Motor neuron (in vitro differentiated cells): ENCODE data around the gene RNASE11. TPM values are rescaled to one million over a fixed set of nuclear protein-coding genes. Genes with fewer than 3 reads are reported as not detected.

Source experiments
- ATAC-seq, 8 experiments: fragments of 200-7000 bp; cut with Tn5 transposase; replicated peaks in 6 of 8; 2 replicates each; pipeline ENCODE4 v1.8.0; 2021; ENCODE audit warnings: mild to moderate bottlenecking in 8 of 8, moderate library complexity in 8 of 8
- H3K27ac ChIP-seq, 2 donors: fragments of 250-450 bp; sonication (Bioruptor Pico); 2 replicates each; pipeline ENCODE4 v1.9.0; 2021; ENCODE audit warnings: antibody characterized with exemption in 2 of 2, mild to moderate bottlenecking in 2 of 2, moderate library complexity in 1 of 2
- H3K4me1 ChIP-seq, 2 donors: fragments of 250-450 bp; sonication (Bioruptor Pico); replicated peaks in 1 of 2; 2 replicates each; pipeline ENCODE4 v1.6.1; 2021; ENCODE audit warnings: antibody characterized with exemption in 2 of 2, mild to moderate bottlenecking in 2 of 2, moderate library complexity in 1 of 2
- H3K4me3 ChIP-seq, 5 donors: fragments of 250-450 bp; sonication (Bioruptor Pico); 2 replicates each; pipeline ENCODE4 v1.9.0; 2021; ENCODE audit warnings: antibody characterized with exemption in 5 of 5, mild to moderate bottlenecking in 5 of 5, moderate library complexity in 4 of 5
- WGBS, 10 experiments: fragments of 450-650 bp; shearing (Covaris generic); methylation state at CpG; one replicate each; pipeline ENCODE4 v1.0.0; 2022; 5-methylcytosine and 5-hydroxymethylcytosine counted together
- in situ Hi-C, 9 experiments: fragments of 400-800 bp; cut with MboI; loops; one replicate each; pipeline ENCODE4 v1.15.0; 2021; ENCODE audit warnings: low sequenced_read_pairs in 9 of 9, low pct_unique_long_range_greater_than_20kb in 2 of 9; ENCODE audit not compliant: unreplicated experiment in 9 of 9
- total RNA-seq, 8 experiments: library from RNA; unstranded; fragments of 300-600 nt; gene quantifications; 2 replicates each; pipeline versions ENCODE4 v1.2.3 to v1.2.4, GENCODE V29; 2022

RNASE11 gene
- total RNA-seq, 8 experiments from 2014 or later = 0.29 TPM; not detected in 7

DNA sequence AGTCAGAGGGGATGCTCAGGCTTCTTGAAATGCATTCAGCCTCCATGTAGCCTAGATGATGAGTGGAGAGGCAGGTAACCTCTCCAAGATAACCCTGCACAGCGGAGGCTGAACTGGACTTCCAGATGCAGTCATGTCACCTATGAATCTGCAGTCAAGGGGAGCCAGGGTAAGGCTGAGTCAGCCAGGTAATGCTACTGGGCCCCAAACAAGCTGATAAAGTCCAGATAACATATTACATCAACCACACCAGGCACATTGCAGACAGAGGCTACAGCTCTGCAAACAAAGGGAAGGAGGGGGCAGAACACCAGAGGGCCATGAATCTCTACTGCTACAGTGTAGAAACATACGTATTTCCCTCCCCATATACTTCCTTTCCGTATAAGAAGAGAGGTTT lies 40.9 kb downstream of the RNASE11 start:
- no peak for ATAC-seq
- 0 to 100% (median 71%) methylated on average over 1 to 3 of the region's 3 CpGs; no CpG with 5 or more reads in 3 of the 10 experiments for WGBS, 10 experiments
- H3K27ac ChIP-seq = no peak overlapping the region
- in situ Hi-C loops = no loop called here
- H3K4me3 ChIP-seq = no peak overlapping the region
- H3K4me1 ChIP-seq = no peaks in the 10 kb centered on the region

DNA sequence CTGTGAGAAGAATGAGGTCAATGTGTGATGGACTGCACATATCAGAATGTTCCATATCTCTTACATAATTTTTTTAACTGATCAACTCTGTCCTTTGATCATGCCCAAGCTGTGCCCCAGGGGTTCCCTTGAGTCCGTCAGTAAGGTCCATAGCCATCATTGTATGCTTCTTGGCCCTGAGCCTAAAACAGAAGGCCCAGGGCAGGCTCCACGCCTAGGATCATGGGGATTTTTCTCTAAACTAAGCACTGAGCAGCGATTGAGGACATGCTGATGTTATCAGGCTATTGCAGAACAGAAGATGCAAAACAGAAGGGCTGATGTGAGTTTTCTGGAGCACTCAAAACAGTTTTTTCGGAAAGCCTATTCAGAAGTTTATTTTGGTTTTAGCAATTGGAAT lies 47.9 kb downstream of the RNASE11 start:
- WGBS, 10 experiments = 0 to 86% (median 48%) methylated on average over 1 to 4 of the region's 4 CpGs; no CpG with 5 or more reads in 2 of the 10 experiments
- Histone ChIP-seq H3K4me3 (no peak overlapping the region), H3K4me1 (no peaks in the 10 kb centered on the region), H3K27ac (no peak overlapping the region)
- peak in 3 of 8 experiments; percentile 39 to 97 (median 91) for ATAC-seq
- in situ Hi-C loops = loop anchor here in 1 of 9 experiments (10.0 kb wide), 1 partner anchor 55 kb away; the partner anchor contains the start of gene RNASE12

Other genes starting within 250 kb of the RNASE11 start
- gene PARP2, start 244.4 kb downstream of the RNASE11 start, total RNA-seq = 10 to 100 TPM in 7 of 8 experiments, 1 to 10 TPM in 1; 9.4 to 55.4 (median 33.9) TPM
- 10 to 100 TPM in 4 of 8 experiments, 1 to 10 TPM in 4; 4.6 to 46.8 (median 11.7) TPM for gene TEP1, start 174.5 kb downstream of the RNASE11 start, total RNA-seq
- under 1 TPM in 6 of 8 experiments, not detected in 2; 0.05 to 0.62 (median 0.14) TPM for gene KLHL33, start 151.8 kb downstream of the RNASE11 start, total RNA-seq
- 10 to 100 TPM; 16.3 to 44.4 (median 29.4) TPM for gene OSGEP, start 133.2 kb downstream of the RNASE11 start, total RNA-seq
- 100 to 1,000 TPM; 125 to 320 (median 161) TPM for gene APEX1, start 132.8 kb downstream of the RNASE11 start, total RNA-seq
- 10 to 100 TPM; 20.7 to 41.0 (median 24.6) TPM for gene PIP4P1, start 126.6 kb downstream of the RNASE11 start, total RNA-seq
- 10 to 100 TPM; 14.8 to 71.5 (median 24.4) TPM for gene PNP, start 118.6 kb downstream of the RNASE11 start, total RNA-seq
- 1 to 10 TPM in 2 of 8 experiments, under 1 TPM in 5, not detected in 1; 0.16 to 1.4 (median 0.63) TPM for gene RNASE10, start 82.5 kb downstream of the RNASE11 start, total RNA-seq
- gene RNASE9, start 27.0 kb downstream of the RNASE11 start, total RNA-seq = under 1 TPM in 3 of 8 experiments, not detected in 5; 0.24 to 0.62 (median 0.25) TPM
- gene RNASE12, start 3.4 kb upstream of the RNASE11 start, total RNA-seq = not detected
- under 1 TPM in 1 of 8 experiments, not detected in 7; 0.28 TPM for gene OR6S1, start 53.7 kb upstream of the RNASE11 start, total RNA-seq
- 1 to 10 TPM in 7 of 8 experiments, under 1 TPM in 1; 0.98 to 9.2 (median 2.0) TPM for gene RNASE4, start 96.6 kb upstream of the RNASE11 start, total RNA-seq
- 1 to 10 TPM in 6 of 8 experiments, under 1 TPM in 1, not detected in 1; 0.96 to 7.4 (median 2.0) TPM for gene ANG, start 100.8 kb upstream of the RNASE11 start, total RNA-seq
- under 1 TPM in 2 of 8 experiments, not detected in 6; 0.33 to 0.66 TPM for gene EDDM3A, start 157.9 kb upstream of the RNASE11 start, total RNA-seq
- under 1 TPM in 2 of 8 experiments, not detected in 6; 0.23 to 0.87 TPM for gene EDDM3B, start 180.4 kb upstream of the RNASE11 start, total RNA-seq
- 10 to 100 TPM in 1 of 8 experiments, 1 to 10 TPM in 1, under 1 TPM in 1, not detected in 5; 0.28 to 17.8 (median 2.3) TPM for gene RNASE6, start 193.3 kb upstream of the RNASE11 start, total RNA-seq
- gene RNASE1, start 214.8 kb upstream of the RNASE11 start, total RNA-seq = 100 to 1,000 TPM in 1 of 8 experiments, 10 to 100 TPM in 2, not detected in 5; 47.0 to 362 (median 50.7) TPM